Prostate gland (tissue), 2 donors: Measurements from ENCODE around the gene PTGDS.

Source experiments
- POLR2AphosphoS5 ChIP-seq: sonication (generic); formaldehyde crosslinking; IDR thresholded peaks from one replicate; pipeline ENCODE4 v1.6.1; 2017; ENCODE audit warnings: antibody characterized with exemption
- TF ChIP-seq, protein P1 (sequence below), 4 experiments: fragments of 200-600 bp in 2 of 4; fragments of 450-650 bp in 2 of 4; sonication (generic) in 2 of 4; IDR thresholded peaks; 1 replicate in 3 of 4; 2 replicates in 1 of 4; pipeline ENCODE4 v1.5.1; 2016 to 2019; ENCODE audit warnings: antibody characterized with exemption in 4 of 4, mild to moderate bottlenecking in 2 of 4, moderate library complexity in 2 of 4

DNA sequence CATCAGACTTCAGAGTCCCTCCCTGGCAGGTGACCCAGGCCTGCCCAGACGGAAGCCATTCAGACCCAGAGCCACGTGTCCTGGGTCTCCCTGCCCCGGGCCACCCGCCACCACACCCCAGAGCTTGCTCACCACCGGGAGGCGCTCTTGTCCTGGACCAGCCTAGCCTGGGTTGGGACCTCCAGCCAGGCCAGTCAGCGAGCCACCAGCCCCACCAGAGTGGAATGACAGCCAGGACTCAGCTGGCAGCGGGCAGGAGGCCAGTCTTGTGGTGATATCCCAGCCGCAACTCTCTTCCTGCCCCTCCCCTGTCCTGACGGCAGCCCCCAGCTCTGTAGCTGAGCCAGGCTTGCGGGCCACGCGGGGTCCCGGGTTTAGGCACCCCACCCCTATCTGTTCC, 1.7 kb upstream of the PTGDS start:
- TF ChIP-seq, protein P1, sequence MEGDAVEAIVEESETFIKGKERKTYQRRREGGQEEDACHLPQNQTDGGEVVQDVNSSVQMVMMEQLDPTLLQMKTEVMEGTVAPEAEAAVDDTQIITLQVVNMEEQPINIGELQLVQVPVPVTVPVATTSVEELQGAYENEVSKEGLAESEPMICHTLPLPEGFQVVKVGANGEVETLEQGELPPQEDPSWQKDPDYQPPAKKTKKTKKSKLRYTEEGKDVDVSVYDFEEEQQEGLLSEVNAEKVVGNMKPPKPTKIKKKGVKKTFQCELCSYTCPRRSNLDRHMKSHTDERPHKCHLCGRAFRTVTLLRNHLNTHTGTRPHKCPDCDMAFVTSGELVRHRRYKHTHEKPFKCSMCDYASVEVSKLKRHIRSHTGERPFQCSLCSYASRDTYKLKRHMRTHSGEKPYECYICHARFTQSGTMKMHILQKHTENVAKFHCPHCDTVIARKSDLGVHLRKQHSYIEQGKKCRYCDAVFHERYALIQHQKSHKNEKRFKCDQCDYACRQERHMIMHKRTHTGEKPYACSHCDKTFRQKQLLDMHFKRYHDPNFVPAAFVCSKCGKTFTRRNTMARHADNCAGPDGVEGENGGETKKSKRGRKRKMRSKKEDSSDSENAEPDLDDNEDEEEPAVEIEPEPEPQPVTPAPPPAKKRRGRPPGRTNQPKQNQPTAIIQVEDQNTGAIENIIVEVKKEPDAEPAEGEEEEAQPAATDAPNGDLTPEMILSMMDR (IDR thresholded peaks at IDR 0.05) = no peak
- no peak for TF ChIP-seq POLR2AphosphoS5
